GM18951 (cell line): ENCODE data around the gene PTPRM.

ENCODE experiments used
- POLR2A ChIP-seq: IDR thresholded peaks from 4 replicates; pipeline ENCODE4 v1.6.1; 2011; ENCODE audit warnings: mild to moderate bottlenecking; ENCODE audit not compliant: insufficient read length, insufficient read depth; ENCODE audit errors: extremely low read depth
- in situ Hi-C: fragments of 300-500 bp; cut with MboI; formaldehyde crosslinking; loops from one replicate; pipeline ENCODE4 v1.12.0; 2022; ENCODE audit warnings: low sequenced_read_pairs, mixed read lengths, inconsistent platforms; ENCODE audit not compliant: unreplicated experiment

PTPRM gene

GRCh38 chr18:7598167-7599047 lies 31.3 kb downstream of the PTPRM start:
- in situ Hi-C loops: no loop called here
- no peak for TF ChIP-seq POLR2A

DNA sequence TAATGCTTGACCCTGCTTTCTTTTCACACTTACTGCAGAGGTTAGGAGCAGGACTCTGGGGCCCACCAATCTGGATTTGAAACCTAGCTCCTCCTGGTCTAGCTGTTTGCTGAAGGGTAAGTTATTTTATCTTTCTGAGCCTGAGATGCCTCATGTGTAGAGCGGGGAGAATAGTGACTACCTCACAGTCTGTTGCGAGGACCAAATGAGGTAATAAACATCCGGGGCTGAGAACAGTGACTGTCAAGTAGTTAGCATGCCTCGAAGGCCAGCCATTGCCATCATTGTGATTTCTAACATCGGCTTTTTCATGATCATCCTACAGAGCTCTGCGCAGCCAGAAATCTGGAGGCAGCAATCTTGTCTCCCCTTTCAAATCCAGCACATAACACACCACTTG lies 32.9 kb downstream of the PTPRM start:
- TF ChIP-seq POLR2A: no peak
- in situ Hi-C loops: no loop called here

DNA sequence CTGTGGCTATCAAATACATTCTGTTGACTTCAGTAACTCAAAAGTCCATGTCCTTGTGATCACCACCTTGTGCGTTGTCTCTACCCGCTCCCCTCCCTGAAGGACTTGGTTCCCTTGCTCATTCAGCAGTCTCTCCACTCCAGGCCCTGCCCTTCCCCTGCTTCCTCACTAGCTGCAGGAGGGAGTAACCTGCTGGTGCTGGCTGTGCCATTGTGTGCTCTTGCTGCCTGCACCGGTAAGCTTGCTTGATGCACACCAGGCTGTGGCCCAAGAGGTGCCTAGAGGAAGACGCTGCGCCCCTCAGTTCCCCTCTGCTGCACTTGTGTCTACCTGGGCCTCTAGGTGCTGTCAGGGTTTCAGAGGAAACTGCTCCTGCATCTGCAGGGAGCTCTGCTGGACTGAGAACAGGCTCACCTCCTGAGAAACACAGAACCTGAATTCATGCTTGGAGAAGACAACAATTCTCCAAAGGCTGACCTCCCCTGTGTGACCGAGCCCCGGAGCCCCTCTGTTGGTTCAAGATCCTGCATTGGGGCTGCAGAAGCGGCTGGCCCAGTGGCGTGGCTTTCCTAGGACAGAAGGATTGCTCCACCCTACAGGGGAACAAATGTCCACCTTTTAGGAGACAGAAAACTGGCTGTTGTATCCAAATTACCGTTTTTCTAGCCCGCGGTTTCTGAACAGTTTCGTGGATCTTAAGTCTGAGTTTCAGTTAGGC lies 33.6 kb downstream of the PTPRM start:
- in situ Hi-C loops: no loop called here
- no peak for TF ChIP-seq POLR2A

GRCh38 chr18:7601246-7601615 lies 34.1 kb downstream of the PTPRM start:
- no peak for TF ChIP-seq POLR2A
- in situ Hi-C loops: no loop called here

GRCh38 chr18:7601936-7602335 lies 34.8 kb downstream of the PTPRM start:
- no peak for TF ChIP-seq POLR2A
- in situ Hi-C loops: no loop called here

GRCh38 chr18:7603259-7604000 lies 36.3 kb downstream of the PTPRM start:
- in situ Hi-C loops: no loop called here
- TF ChIP-seq POLR2A: no peak

DNA sequence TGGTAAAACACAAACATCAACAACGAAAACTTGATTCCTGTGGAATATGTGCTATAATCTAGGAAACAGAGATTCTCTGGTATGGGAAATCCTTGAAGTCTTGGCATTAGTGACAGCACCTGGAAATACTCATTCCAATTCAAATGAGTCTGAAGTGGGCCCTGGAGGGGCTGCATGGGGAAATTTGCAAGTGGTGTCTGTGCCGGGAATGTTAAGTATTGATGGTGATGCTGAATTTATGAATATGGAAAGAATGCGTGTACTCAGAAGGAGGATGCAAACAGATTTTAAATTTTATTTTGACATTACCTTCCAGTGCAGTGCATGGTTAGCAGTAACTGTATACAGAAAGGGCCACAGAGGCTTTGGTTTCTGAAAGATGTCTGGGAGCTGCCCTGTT lies 37.2 kb downstream of the PTPRM start:
- no peak for TF ChIP-seq POLR2A
- in situ Hi-C loops: no loop called here

- in situ Hi-C loops: no loop called here
- no peak for TF ChIP-seq POLR2A
Measured at GRCh38 chr18:7605705-7606104, 38.6 kb downstream of the PTPRM start.

- no peak for TF ChIP-seq POLR2A
- in situ Hi-C loops: no loop called here
Measured at GRCh38 chr18:7607540-7608173, 40.5 kb downstream of the PTPRM start.

DNA sequence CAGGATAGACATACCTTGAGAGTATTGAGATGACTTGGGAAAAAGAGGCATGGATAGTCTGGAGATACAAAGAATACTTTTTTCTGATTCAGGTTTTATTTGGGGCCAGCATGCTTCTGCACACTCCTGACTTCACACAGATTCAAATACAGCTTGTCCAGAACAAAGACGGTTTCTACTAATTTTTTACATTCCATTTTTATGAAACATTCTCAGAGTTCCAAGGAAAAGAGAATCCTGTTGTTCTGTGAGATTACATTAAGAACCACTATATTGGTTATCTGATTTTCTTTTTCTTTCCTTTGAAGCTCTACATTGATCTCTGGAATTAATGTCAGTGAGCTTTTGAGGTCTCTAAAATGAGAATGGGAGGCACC lies 41.0 kb downstream of the PTPRM start:
- in situ Hi-C loops: no loop called here
- no peak for TF ChIP-seq POLR2A

- in situ Hi-C loops: no loop called here
- TF ChIP-seq POLR2A: no peak
Measured at GRCh38 chr18:7608781-7609201, 41.7 kb downstream of the PTPRM start.

- in situ Hi-C loops: no loop called here
- TF ChIP-seq POLR2A: no peak
Measured at GRCh38 chr18:7609617-7610016, 42.5 kb downstream of the PTPRM start.

DNA sequence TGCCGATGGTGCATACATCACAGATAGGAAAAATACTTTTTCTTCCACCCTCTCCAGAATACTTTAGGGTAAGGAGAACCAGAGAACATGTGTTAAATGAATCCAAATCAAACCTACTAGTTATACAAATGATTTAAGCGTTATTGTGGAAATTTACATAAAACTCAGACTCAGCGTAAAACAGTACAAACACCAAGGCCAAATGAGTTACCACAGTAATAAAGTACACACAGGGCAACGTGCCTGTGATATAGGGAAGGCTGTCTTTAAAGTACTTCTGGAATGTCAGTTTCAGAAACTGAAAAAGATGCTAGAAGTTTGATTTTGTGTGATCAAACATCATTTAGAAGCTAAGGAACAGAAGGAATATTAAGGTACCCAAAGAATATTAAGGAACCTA lies 46.9 kb downstream of the PTPRM start:
- in situ Hi-C loops: no loop called here

More for the DNA sequence above, 46.9 kb downstream of the PTPRM start:
- TF ChIP-seq POLR2A: no peak
